GM19467 (cell line): Measurements from ENCODE around the gene BCL2L12.

Source experiments
- ATAC-seq: cut with Tn5 transposase; IDR thresholded peaks from one replicate; pipeline ENCODE4 v1.9.1; 2021; ENCODE audit warnings: mild to moderate bottlenecking, moderate library complexity; ENCODE audit not compliant: unreplicated experiment

Gene BCL2L12

DNA sequence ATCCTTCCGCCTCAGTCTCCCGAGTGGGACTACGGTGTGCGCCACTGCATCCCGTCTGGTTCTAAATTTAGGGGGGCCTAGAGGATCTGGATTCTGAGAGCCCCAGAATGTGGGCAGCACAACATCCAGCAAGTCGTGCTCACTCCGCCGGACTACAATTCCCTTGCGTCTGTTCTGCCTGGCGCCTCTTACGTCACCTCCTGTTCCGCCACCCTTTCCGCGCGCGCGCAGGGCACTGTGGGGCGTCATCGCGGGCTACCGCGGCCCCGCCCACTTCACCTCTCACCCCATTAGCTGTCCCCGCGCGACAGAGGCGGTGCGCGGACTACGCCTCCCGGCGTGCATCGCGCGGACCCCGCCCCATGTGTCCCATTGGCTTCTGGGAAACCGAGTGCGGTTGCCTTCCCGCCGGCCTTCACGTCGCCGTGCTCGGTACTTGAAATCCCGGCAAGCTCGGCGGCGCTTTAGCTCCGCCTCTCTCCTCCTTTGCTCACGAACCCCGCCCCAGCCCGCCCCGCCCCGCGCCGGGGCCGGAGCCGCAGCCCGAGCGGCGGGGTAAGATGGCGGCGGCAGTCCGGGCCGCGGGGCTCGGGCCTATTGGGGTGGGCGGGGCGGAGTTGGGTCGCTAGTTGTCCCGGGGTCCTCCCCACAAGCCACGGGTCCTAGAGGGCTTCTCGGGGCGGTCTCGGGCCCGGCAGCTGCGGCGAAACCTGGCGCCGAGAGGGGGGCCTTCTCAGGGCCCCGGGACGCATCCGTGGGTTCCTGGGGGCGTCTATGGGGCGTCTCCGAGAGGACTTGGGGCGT, 23.8 kb upstream of the BCL2L12 start, which contains the start of gene SCAF1:
Gene SCAF1 (plus strand): TSS at position 522 of the 804 bp plus-strand sequence. CDS start 2,818 bp downstream, outside the sequence.
- ATAC-seq: peak; percentile 61

- ATAC-seq: no peak
Measured at GRCh38 chr19:49642492-49643035, 23.2 kb upstream of the BCL2L12 start.

DNA sequence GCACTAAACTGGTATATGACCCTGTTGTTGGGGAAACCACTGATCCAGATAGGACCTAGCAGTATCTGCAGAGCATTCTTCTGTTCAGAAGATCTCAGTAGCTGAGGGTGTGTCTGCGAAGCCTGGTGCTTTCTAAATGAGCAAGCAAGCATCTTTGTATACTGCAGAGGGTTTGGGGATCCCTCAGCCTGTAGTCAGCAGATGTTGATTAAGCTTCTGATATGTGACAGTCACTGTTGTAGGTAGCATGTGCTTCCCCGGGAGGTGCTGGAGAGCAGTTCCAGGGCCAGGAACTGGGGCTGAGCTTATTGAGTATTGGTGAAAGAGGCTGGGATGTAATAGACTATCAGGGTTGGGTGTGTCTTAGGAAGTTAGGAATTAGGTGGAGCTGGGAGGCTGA, 22.3 kb upstream of the BCL2L12 start:
- no peak for ATAC-seq

DNA sequence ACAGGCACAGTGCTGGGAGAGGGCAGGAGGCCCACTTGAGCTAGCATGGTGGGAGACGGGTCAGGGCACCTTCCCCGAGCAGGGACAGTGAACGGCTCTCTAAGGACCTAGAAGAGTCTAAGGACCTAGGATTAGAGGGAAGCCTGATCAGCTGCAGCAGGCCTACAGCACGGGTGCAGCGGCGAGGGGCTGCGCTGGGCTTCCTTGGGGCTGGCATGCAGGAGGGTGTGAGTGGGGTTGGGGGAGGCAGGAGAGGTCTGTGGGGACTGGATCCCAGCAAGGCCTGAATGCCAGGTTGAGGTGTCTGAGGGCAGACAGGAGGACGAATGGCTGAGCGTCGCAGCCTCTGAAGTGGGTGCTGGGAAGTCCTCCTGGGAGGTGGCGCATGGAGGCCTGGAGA, 20.1 kb upstream of the BCL2L12 start:
- ATAC-seq: no peak

GRCh38 chr19:49645995-49646394, 19.7 kb upstream of the BCL2L12 start:
- no peak for ATAC-seq

- ATAC-seq: no peak
Measured at GRCh38 chr19:49646586-49646985, 19.1 kb upstream of the BCL2L12 start.

DNA sequence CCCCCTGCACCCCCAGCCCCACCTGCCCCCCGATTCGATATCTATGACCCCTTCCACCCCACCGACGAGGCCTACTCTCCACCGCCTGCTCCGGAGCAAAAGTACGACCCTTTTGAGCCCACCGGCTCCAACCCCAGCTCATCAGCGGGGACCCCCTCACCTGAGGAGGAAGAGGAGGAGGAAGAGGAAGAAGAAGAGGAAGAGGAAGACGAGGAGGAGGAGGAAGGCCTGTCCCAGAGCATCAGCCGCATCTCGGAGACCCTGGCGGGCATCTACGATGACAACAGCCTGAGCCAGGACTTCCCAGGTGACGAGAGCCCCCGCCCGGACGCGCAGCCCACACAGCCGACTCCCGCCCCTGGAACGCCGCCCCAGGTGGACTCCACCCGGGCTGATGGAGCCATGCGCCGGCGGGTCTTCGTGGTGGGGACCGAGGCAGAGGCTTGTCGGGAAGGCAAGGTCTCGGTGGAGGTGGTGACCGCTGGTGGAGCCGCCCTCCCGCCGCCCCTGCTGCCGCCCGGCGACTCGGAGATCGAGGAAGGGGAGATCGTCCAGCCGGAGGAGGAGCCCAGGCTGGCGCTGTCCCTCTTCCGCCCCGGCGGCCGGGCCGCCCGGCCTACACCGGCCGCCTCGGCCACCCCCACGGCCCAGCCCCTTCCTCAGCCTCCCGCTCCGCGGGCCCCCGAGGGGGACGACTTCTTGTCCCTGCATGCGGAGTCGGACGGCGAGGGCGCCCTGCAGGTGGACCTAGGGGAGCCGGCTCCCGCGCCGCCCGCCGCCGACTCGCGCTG, 14.5 kb upstream of the BCL2L12 start:
- ATAC-seq: no peak

GRCh38 chr19:49651820-49652550, 13.7 kb upstream of the BCL2L12 start:
- ATAC-seq: no peak

GRCh38 chr19:49652551-49653465, 12.9 kb upstream of the BCL2L12 start:
- ATAC-seq: no peak

DNA sequence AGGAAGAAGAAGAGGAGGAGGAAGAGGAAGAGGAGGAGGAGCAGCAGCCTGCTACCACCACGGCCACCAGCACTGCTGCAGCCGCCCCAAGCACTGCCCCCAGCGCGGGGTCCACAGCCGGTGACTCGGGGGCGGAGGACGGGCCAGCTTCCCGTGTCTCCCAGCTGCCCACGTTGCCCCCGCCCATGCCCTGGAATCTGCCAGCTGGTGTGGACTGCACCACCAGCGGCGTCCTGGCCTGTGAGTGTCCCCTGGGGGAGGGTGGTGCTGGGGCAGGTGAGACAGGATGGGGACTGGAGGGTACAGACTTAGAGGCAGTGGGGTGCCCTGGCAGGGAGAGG, 12.3 kb upstream of the BCL2L12 start:
- ATAC-seq: no peak

- ATAC-seq: no peak
Measured at GRCh38 chr19:49654581-49654980, 11.2 kb upstream of the BCL2L12 start.

- ATAC-seq: no peak
Measured at GRCh38 chr19:49655570-49656455, 9.9 kb upstream of the BCL2L12 start.

DNA sequence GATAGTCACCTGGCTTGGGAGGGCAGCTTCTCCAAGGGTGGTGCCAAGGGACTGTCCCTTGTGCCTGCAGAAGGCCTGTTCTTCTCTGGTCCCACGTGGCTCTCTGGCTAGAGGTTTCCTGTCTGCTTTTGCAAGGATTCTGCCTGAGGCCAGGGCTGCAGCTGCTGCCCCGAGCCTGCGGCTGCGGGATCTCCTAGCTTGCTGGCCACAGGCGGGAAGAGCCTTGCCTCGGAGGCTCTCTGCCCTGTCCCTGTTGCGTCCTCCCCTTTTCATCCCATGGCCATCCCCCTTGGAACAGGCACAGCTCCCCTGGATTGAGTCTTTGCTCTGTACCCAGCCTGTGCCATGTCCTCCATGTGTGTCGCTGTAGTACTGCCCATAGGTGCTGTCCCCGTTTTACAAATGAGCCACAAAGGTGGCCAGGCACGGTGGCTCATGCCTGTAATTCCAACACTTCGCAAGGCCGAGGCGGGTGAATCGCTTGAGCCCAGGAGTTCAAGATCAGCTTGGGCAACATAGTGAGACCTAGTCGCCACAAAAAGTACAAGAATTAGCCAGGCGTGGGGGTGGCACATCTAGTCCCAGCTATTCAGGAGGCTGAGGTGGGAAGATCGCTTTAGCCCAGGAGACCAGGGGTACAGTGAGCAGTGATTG, 9.2 kb upstream of the BCL2L12 start:
- no peak for ATAC-seq

- ATAC-seq: no peak
Measured at GRCh38 chr19:49657493-49658138, 8.1 kb upstream of the BCL2L12 start.

- no peak for ATAC-seq
Measured at GRCh38 chr19:49658139-49658517, 7.6 kb upstream of the BCL2L12 start.

DNA sequence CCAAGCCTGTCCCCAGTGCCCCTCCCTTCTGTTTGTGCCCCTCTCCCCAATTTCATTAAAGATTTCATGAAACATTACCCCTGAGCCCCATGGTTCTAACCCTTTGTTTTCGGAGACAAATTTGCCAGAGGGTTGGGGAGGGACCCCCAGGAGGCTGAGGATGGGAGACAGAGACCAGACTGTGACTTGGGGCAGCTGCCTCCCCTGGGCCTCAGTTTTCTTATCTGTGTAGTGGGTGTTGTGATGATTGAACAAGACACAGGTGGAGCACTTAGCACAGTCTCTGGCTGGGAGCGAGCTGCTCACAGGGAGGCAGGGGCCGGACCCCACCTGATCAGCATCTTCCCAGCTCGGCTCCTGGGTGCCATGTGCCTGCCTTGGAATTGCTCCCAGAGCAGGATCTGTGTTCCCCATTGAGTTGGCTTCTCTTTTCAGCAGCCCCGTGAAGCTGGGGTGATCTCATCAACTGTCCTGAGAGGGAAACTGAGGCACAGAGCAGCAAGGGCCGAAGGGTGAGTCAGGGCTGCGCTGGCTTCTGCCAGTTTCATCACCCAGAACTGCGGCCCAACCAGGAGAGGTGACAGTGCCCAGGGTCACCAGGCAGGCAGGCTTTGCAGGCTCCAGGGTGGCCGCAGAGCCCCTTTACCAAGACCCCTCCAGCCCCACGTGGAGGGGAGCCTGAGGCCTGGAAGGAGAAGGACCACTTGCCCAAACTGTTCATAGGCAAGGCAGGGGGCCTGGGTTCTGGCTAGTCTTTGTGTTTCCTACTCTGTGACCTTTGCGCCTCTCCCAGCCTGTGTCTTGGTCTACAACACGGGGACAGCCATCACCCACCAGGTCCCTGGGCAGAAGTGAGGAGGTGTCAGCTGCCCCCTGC, 6.9 kb upstream of the BCL2L12 start:
- no peak for ATAC-seq

DNA sequence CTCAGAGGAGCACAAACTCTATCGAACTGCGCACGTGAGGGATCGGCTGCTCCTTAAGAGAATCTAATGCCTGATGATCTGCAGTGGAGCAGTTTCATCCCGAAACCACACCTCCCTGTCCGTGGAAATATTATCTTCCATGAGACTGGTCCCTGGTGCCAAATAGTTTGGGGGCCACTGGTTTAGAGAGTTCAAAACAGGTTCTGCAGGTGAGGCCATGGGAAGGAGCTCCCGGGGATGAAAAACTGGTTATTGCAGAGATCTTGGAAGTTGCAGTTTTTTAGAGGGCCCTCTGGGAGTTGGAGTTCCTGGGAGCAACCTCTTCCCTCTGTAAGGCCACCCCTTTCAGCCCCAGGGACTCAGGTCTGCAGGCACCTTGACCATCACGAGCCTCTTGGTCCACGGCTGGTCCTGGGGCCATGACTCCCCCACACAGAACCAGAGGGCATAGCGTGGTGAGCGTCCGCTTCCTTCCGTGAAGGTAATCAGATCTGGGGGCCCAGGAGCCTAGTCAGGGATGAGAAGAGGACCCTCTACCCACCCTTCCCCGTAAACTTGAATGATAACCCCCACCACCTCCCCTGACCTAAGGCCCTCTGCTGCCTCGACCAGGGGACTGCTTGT, 5.3 kb upstream of the BCL2L12 start:
- no peak for ATAC-seq
